Measurements from ENCODE around the gene METTL23. TPM values are rescaled to one million over a fixed set of nuclear protein-coding genes. Genes with fewer than 3 reads are reported as not detected.
A peak's percentile ranks its signal among the peaks of the same experiment; 100 is the strongest.
"Not testable (repeated sequence)": the region's sequence is repeated elsewhere in the genome, so short reads cannot be mapped to it uniquely, and the experiment has no call there.

The METTL23 gene
- total RNA-seq, 1 donor from 2014 or later = 24.3 TPM

GRCh38 chr17:76738468-76738850 is 11.8 kb downstream of the METTL23 start:
- peaks cover 10% of the 10 kb centered on the region for H3K9me3 Mint-ChIP-seq (ENCODE audit: unreplicated experiment)
- no peak for TF ChIP-seq CTCF (IDR thresholded peaks at IDR 0.05; ENCODE audit: partially characterized antibody, unreplicated experiment)
- peak overlapping the region; percentile 99 for H3K27ac Mint-ChIP-seq (ENCODE audit: unreplicated experiment)
- no peaks in the 10 kb centered on the region for H3K36me3 Mint-ChIP-seq (ENCODE audit: unreplicated experiment)
- DNase-seq = no peak
- H3K4me3 Mint-ChIP-seq (ENCODE audit: unreplicated experiment) = peak overlapping the region; percentile 90
- H3K27me3 Mint-ChIP-seq (ENCODE audit: unreplicated experiment) = peaks cover 13% of the 10 kb centered on the region
- H3K4me1 Mint-ChIP-seq (ENCODE audit: low read depth, unreplicated experiment) = peaks cover 17% of the 10 kb centered on the region

- peak overlapping the region; percentile 69 for H3K4me3 Mint-ChIP-seq (ENCODE audit: unreplicated experiment)
- not testable (repeated sequence) for H3K27ac Mint-ChIP-seq (ENCODE audit: unreplicated experiment); H3K4me1 Mint-ChIP-seq (ENCODE audit: low read depth, unreplicated experiment); H3K36me3 Mint-ChIP-seq (ENCODE audit: unreplicated experiment); DNase-seq
- H3K9me3 Mint-ChIP-seq (ENCODE audit: unreplicated experiment) = peaks cover 10% of the 10 kb centered on the region
- peaks cover 13% of the 10 kb centered on the region for H3K27me3 Mint-ChIP-seq (ENCODE audit: unreplicated experiment)
These were observed 13.0 kb downstream of the METTL23 start for GRCh38 chr17:76739568-76740115.

- no peak for DNase-seq
- no peaks in the 10 kb centered on the region for H3K36me3 Mint-ChIP-seq (ENCODE audit: unreplicated experiment)
- H3K27ac Mint-ChIP-seq (ENCODE audit: unreplicated experiment) = peak overlapping the region; percentile 28
- no peak overlapping the region for H3K4me3 Mint-ChIP-seq (ENCODE audit: unreplicated experiment)
- H3K9me3 Mint-ChIP-seq (ENCODE audit: unreplicated experiment) = peaks cover 10% of the 10 kb centered on the region
- TF ChIP-seq CTCF (IDR thresholded peaks at IDR 0.05; ENCODE audit: partially characterized antibody, unreplicated experiment) = no peak
- H3K27me3 Mint-ChIP-seq (ENCODE audit: unreplicated experiment) = peaks cover 13% of the 10 kb centered on the region
- H3K4me1 Mint-ChIP-seq (ENCODE audit: low read depth, unreplicated experiment) = peaks cover 4% of the 10 kb centered on the region
These were observed 13.9 kb downstream of the METTL23 start for GRCh38 chr17:76740329-76741118.

- no peak overlapping the region for H3K27ac Mint-ChIP-seq (ENCODE audit: unreplicated experiment)
- peaks cover 10% of the 10 kb centered on the region for H3K36me3 Mint-ChIP-seq (ENCODE audit: unreplicated experiment)
- H3K27me3 Mint-ChIP-seq (ENCODE audit: unreplicated experiment) = peaks cover 7% of the 10 kb centered on the region
- peaks cover 2% of the 10 kb centered on the region for H3K4me1 Mint-ChIP-seq (ENCODE audit: low read depth, unreplicated experiment)
- H3K9me3 Mint-ChIP-seq (ENCODE audit: unreplicated experiment) = peaks cover 7% of the 10 kb centered on the region
- no peak for TF ChIP-seq CTCF (IDR thresholded peaks at IDR 0.05; ENCODE audit: partially characterized antibody, unreplicated experiment)
- H3K4me3 Mint-ChIP-seq (ENCODE audit: unreplicated experiment) = no peak overlapping the region
- no peak for DNase-seq
These were observed 16.3 kb downstream of the METTL23 start for GRCh38 chr17:76742958-76743357.

- peaks cover 10% of the 10 kb centered on the region for H3K36me3 Mint-ChIP-seq (ENCODE audit: unreplicated experiment)
- no peak overlapping the region for H3K4me3 Mint-ChIP-seq (ENCODE audit: unreplicated experiment)
- no peak for DNase-seq
- peaks cover 2% of the 10 kb centered on the region for H3K4me1 Mint-ChIP-seq (ENCODE audit: low read depth, unreplicated experiment)
- no peak for TF ChIP-seq CTCF (IDR thresholded peaks at IDR 0.05; ENCODE audit: partially characterized antibody, unreplicated experiment)
- no peaks in the 10 kb centered on the region for H3K27me3 Mint-ChIP-seq (ENCODE audit: unreplicated experiment)
- no peak overlapping the region for H3K27ac Mint-ChIP-seq (ENCODE audit: unreplicated experiment)
- H3K9me3 Mint-ChIP-seq (ENCODE audit: unreplicated experiment) = no peaks in the 10 kb centered on the region
These were observed 18.1 kb downstream of the METTL23 start for GRCh38 chr17:76744747-76745146.

DNA sequence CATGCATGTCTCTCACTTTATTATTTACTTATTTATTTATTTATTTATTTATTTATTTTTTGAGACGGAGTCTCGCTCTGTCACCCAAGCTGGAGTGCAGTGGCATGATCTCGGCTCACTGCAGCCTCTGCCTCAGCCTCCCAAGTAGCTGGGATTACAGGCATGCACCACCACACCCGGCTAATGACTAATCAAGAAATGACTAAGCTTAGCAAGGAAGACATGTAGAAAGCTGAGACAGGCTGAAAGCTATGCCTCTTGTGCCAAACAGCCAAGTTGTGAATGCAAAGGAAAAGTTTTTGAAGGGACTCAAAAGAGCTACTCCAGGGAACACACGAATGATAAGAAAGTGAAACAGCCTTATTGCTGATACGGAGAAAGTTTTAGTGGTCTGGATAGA is 19.1 kb downstream of the METTL23 start:
- H3K9me3 Mint-ChIP-seq (ENCODE audit: unreplicated experiment); H3K4me3 Mint-ChIP-seq (ENCODE audit: unreplicated experiment); H3K27ac Mint-ChIP-seq (ENCODE audit: unreplicated experiment); H3K4me1 Mint-ChIP-seq (ENCODE audit: low read depth, unreplicated experiment); H3K27me3 Mint-ChIP-seq (ENCODE audit: unreplicated experiment); DNase-seq: not testable (repeated sequence)
- H3K36me3 Mint-ChIP-seq (ENCODE audit: unreplicated experiment) = peaks cover 10% of the 10 kb centered on the region
